OCI-LY3 (cell line): ENCODE measurements around the gene RP2.

Experiments used
- H2AFZ ChIP-seq: fragments of 200-600, 300-600 bp; shearing (Covaris generic); 2 replicates; pipeline ENCODE4 v1.6.0; 2014; ENCODE audit warnings: antibody characterized with exemption, low read depth, low read length
- H3K27ac ChIP-seq: fragments of 200-600, 300-600 bp; sonication (generic); 2 replicates; pipeline ENCODE4 v1.5.1; 2014; ENCODE audit warnings: mild to moderate bottlenecking, low read length, moderate library complexity, mixed read lengths
- H3K27me3 ChIP-seq: fragments of 200-600, 300-600 bp; sonication (generic); 2 replicates; pipeline ENCODE4 v1.6.1; 2014; ENCODE audit warnings: low read depth, low read length, mixed read lengths
- H3K36me3 ChIP-seq: fragments of 200-600, 300-600 bp; sonication (generic); replicated peaks from 2 replicates; pipeline ENCODE3; 2014; ENCODE audit warnings: low read depth, low read length, mixed read lengths
- H3K4me1 ChIP-seq: fragments of 300-600, 200-600 bp; sonication (generic); 2 replicates; pipeline ENCODE4 v1.6.1; 2014; ENCODE audit warnings: low read length, mixed read lengths
- H3K4me2 ChIP-seq: fragments of 200-600, 300-600 bp; sonication (generic); 2 replicates; pipeline ENCODE4 v1.6.1; 2014; ENCODE audit warnings: low read length, mixed read lengths
- H3K4me3 ChIP-seq: fragments of 300-600, 200-600 bp; sonication (generic); 2 replicates; pipeline ENCODE4 v1.5.1; 2014; ENCODE audit warnings: antibody characterized with exemption, mild to moderate bottlenecking, low read length, moderate library complexity
- H3K79me2 ChIP-seq: fragments of 300-600, 200-600 bp; shearing (Covaris generic); 2 replicates; pipeline ENCODE4 v1.6.1; 2014; ENCODE audit warnings: mild to moderate bottlenecking, low read length, mixed read lengths
- H3K9ac ChIP-seq: fragments of 300-600, 200-600 bp; shearing (Covaris generic); 2 replicates; pipeline ENCODE4 v1.6.0; 2014; ENCODE audit warnings: mild to moderate bottlenecking, low read length, moderate library complexity
- H3K9me3 ChIP-seq: fragments of 200-600, 300-600 bp; shearing (Covaris generic); 2 replicates; pipeline ENCODE4 v1.6.1; 2014; ENCODE audit warnings: low read length, mixed read lengths; ENCODE audit not compliant: insufficient read depth
- H4K20me1 ChIP-seq: fragments of 200-600, 300-600 bp; sonication (generic); 2 replicates; pipeline ENCODE4 v1.6.1; 2016; ENCODE audit warnings: low read length, mixed read lengths; ENCODE audit not compliant: insufficient read depth
- CTCF ChIP-seq: fragments of 200-600, 300-600 bp; sonication (generic); IDR thresholded peaks from 2 replicates; pipeline ENCODE4 v1.5.1; 2014; ENCODE audit warnings: antibody characterized with exemption, low read length, low read depth
- EZH2phosphoT487 ChIP-seq: fragments of 200-600 bp; shearing (Covaris generic); IDR thresholded peaks from 2 replicates; pipeline ENCODE4 v1.6.1; 2018; ENCODE audit warnings: antibody characterized with exemption, mixed run types, low read depth

The RP2 gene

GRCh38 chrX:46811121-46811520 lies 25.7 kb upstream of the RP2 start:
- Histone ChIP-seq H3K27ac (no peak overlapping the region), H3K27me3 (peaks cover 5% of the 10 kb centered on the region; the same call in 1 of the 2 replicates), H2AFZ (no peak overlapping the region), H3K9ac (no peak overlapping the region), H3K4me3 (no peak overlapping the region), H3K4me1 (no peaks in the 10 kb centered on the region), H3K36me3 (no peaks in the 10 kb centered on the region), H3K4me2 (no peak overlapping the region), H4K20me1 (no peaks in the 10 kb centered on the region), H3K9me3 (no peaks in the 10 kb centered on the region), H3K79me2 (no peaks in the 10 kb centered on the region)
- no peak for TF ChIP-seq EZH2phosphoT487
- TF ChIP-seq CTCF, result no peak

- Histone ChIP-seq H3K4me2 (no peak overlapping the region), H3K9me3 (no peaks in the 10 kb centered on the region), H3K4me3 (no peak overlapping the region), H3K27me3 (peaks cover 5% of the 10 kb centered on the region; the same call in 1 of the 2 replicates), H2AFZ (no peak overlapping the region), H3K36me3 (no peaks in the 10 kb centered on the region), H3K4me1 (no peaks in the 10 kb centered on the region), H3K27ac (no peak overlapping the region), H4K20me1 (no peaks in the 10 kb centered on the region), H3K9ac (no peak overlapping the region), H3K79me2 (no peaks in the 10 kb centered on the region)
- no peak for TF ChIP-seq CTCF
- no peak for TF ChIP-seq EZH2phosphoT487
Measured at GRCh38 chrX:46812445-46812844, 24.4 kb upstream of the RP2 start.

GRCh38 chrX:46814966-46815365 lies 21.9 kb upstream of the RP2 start:
- H3K9me3 ChIP-seq, result no peaks in the 10 kb centered on the region
- H3K4me1 ChIP-seq, result no peaks in the 10 kb centered on the region
- H4K20me1 ChIP-seq, result no peaks in the 10 kb centered on the region
- H3K36me3 ChIP-seq, result no peaks in the 10 kb centered on the region
- no peaks in the 10 kb centered on the region for H3K79me2 ChIP-seq
- no peak overlapping the region for H3K27ac ChIP-seq
- H3K4me3 ChIP-seq, result no peak overlapping the region
- TF ChIP-seq CTCF (no peak), EZH2phosphoT487 (no peak)
- no peak overlapping the region for H2AFZ ChIP-seq
- H3K9ac ChIP-seq, result no peak overlapping the region
- no peak overlapping the region for H3K4me2 ChIP-seq
- peaks cover 5% of the 10 kb centered on the region; the same call in 1 of the 2 replicates for H3K27me3 ChIP-seq

GRCh38 chrX:46819136-46819535 lies 17.7 kb upstream of the RP2 start:
- no peak overlapping the region for H3K4me2 ChIP-seq
- no peaks in the 10 kb centered on the region for H3K9me3 ChIP-seq
- no peak overlapping the region for H3K4me3 ChIP-seq
- no peaks in the 10 kb centered on the region for H3K27me3 ChIP-seq
- H3K79me2 ChIP-seq, result no peaks in the 10 kb centered on the region
- no peak overlapping the region for H2AFZ ChIP-seq
- H3K4me1 ChIP-seq, result no peaks in the 10 kb centered on the region
- no peaks in the 10 kb centered on the region for H4K20me1 ChIP-seq
- H3K36me3 ChIP-seq, result no peaks in the 10 kb centered on the region
- no peak overlapping the region for H3K9ac ChIP-seq
- no peak for TF ChIP-seq EZH2phosphoT487
- no peak for TF ChIP-seq CTCF
- no peak overlapping the region for H3K27ac ChIP-seq
